ENCODE results near the gene ADGRD1.

GRCh38 chr12:130947028-130947613 is 6.6 kb upstream of the ADGRD1 start:
- no peak for TF ChIP-seq CTCF (IDR thresholded peaks at IDR 0.05; ENCODE audit: insufficient read depth, low read length)
- no peak for TF ChIP-seq POLR2AphosphoS5 (IDR thresholded peaks at IDR 0.05; ENCODE audit: low read depth)
- TF ChIP-seq, protein P1, sequence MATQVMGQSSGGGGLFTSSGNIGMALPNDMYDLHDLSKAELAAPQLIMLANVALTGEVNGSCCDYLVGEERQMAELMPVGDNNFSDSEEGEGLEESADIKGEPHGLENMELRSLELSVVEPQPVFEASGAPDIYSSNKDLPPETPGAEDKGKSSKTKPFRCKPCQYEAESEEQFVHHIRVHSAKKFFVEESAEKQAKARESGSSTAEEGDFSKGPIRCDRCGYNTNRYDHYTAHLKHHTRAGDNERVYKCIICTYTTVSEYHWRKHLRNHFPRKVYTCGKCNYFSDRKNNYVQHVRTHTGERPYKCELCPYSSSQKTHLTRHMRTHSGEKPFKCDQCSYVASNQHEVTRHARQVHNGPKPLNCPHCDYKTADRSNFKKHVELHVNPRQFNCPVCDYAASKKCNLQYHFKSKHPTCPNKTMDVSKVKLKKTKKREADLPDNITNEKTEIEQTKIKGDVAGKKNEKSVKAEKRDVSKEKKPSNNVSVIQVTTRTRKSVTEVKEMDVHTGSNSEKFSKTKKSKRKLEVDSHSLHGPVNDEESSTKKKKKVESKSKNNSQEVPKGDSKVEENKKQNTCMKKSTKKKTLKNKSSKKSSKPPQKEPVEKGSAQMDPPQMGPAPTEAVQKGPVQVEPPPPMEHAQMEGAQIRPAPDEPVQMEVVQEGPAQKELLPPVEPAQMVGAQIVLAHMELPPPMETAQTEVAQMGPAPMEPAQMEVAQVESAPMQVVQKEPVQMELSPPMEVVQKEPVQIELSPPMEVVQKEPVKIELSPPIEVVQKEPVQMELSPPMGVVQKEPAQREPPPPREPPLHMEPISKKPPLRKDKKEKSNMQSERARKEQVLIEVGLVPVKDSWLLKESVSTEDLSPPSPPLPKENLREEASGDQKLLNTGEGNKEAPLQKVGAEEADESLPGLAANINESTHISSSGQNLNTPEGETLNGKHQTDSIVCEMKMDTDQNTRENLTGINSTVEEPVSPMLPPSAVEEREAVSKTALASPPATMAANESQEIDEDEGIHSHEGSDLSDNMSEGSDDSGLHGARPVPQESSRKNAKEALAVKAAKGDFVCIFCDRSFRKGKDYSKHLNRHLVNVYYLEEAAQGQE (IDR thresholded peaks at IDR 0.05; ENCODE audit: insufficient replicate concordance, low read depth) = no peak
